ENCODE measurements around the gene ZC3H10. TPM values are rescaled to one million over a fixed set of nuclear protein-coding genes. Genes with fewer than 3 reads are reported as not detected.

Gene ZC3H10
- total and polyA plus RNA-seq, 2 of the 8 experiments (the other 6 are each of a cell fraction or from before 2014, with no cell fraction given), result 4.0 to 11.2 TPM

DNA sequence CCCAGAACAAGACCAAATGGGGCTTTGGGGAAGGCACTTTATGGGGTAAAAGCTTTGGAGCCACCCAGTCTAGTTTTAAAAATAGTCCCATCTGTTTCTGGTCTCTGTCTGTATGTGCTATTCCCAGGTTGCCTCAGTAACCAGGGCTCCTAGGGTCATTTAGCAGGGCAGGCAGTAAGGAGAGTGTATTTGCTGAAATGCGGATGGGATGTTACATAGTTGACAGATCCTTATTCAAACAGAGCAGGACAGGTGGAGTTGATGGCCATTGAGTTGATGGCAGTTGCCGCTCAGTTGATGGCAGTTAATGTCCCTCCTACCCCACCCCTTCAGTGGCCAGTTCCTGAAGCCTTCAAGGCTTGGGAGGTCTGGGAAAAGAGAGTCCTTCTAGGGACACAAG, 4.6 kb downstream of the ZC3H10 start:
- WGBS, 2 experiments (ENCODE audit: extremely low coverage in 1 of 2, insufficient coverage in 1 of 2, insufficient read length in 1 of 2, insufficient replicate concordance in 2 of 2, low coverage in 1 of 2, low lambda C conversion rate in 2 of 2, missing lambda C conversion rate in 1 of 2), result 92% methylated on average over 2 of the region's 2 CpGs; no CpG with 5 or more reads in 1 of the 2 experiments
- Histone ChIP-seq H3K9me3 (ENCODE audit: insufficient read depth in 2 of 2, low read depth in 1 of 2, low read length in 1 of 2) (no peaks in the 10 kb centered on the region), H2BK12ac (ENCODE audit: low read depth, low read length) (no peak overlapping the region), H3K79me1 (ENCODE audit: low read depth, low read length) (no peaks in the 10 kb centered on the region; the same call in 1 of the 2 replicates), H2BK120ac (replicated peaks; ENCODE audit: low read depth, low read length) (no peak overlapping the region), H3K27ac (ENCODE audit: low read depth, low read length) (no peak overlapping the region), H3K27me3 (replicated peaks in 1 of 4; ENCODE audit: control insufficient read depth in 3 of 4, extremely low read depth in 1 of 4, insufficient read depth in 3 of 4, low read length in 3 of 4) (no peaks in the 10 kb centered on the region), H3K9ac (replicated peaks in 1 of 4; ENCODE audit: extremely low read depth in 1 of 4, low read depth in 3 of 4, low read length in 3 of 4) (no peak overlapping the region), H2BK15ac (ENCODE audit: low read length) (no peak overlapping the region), H3K14ac (ENCODE audit: insufficient read length) (no peak overlapping the region), H3K23me2 (ENCODE audit: low read depth, low read length) (peaks cover 8% of the 10 kb centered on the region), H2BK5ac (ENCODE audit: low read depth, low read length) (no peak overlapping the region), H3K56ac (replicated peaks; ENCODE audit: insufficient read length, low read depth, low read length) (no peak overlapping the region), H3K4ac (replicated peaks; ENCODE audit: insufficient read length, low read depth, low read length) (no peak overlapping the region), H3K36me3 (ENCODE audit: control insufficient read depth in 2 of 4, insufficient read depth in 4 of 4, low read length in 3 of 4) (peaks cover 0 to 11% (median 4%) of the 10 kb centered on the region in 4 experiments; a peak in 6 of 8 replicates), H3K79me2 (ENCODE audit: control insufficient read depth in 1 of 2, insufficient read depth in 2 of 2, low read length in 2 of 2) (peaks cover 0 to 4% of the 10 kb centered on the region in 2 experiments; a peak in 1 of 4 replicates), H4K91ac (replicated peaks; ENCODE audit: insufficient read length, low read length) (no peak overlapping the region), H3K18ac (ENCODE audit: extremely low read depth, low read length) (no peak overlapping the region), H3K4me2 (ENCODE audit: insufficient read depth in 1 of 2, low read depth in 2 of 2, low read length in 2 of 2) (no peak overlapping the region), H2AFZ (ENCODE audit: low read length) (no peak overlapping the region), H3K4me3 (ENCODE audit: extremely low read depth in 1 of 4, insufficient read depth in 2 of 4, low read depth in 3 of 4, low read length in 4 of 4) (no peak overlapping the region), H3K23ac (ENCODE audit: insufficient read length) (no peak overlapping the region), H4K8ac (ENCODE audit: extremely low read depth, insufficient read depth, low read length) (no peak overlapping the region), H2AK5ac (ENCODE audit: low read depth, low read length) (no peak overlapping the region), H4K5ac (ENCODE audit: insufficient read length, low read depth, low read length) (no peak overlapping the region), H4K20me1 (replicated peaks in 1 of 2; ENCODE audit: control insufficient read depth in 1 of 2, insufficient read depth in 2 of 2, low read length in 2 of 2) (peaks cover 0 to 3% of the 10 kb centered on the region in 2 experiments), H3K4me1 (replicated peaks in 1 of 4; ENCODE audit: control insufficient read depth in 3 of 4, insufficient read depth in 4 of 4, low read length in 3 of 4) (peaks cover 0 to 16% (median 10%) of the 10 kb centered on the region in 4 experiments; a peak in 5 of 7 replicates), H2BK20ac (ENCODE audit: low read length) (no peak overlapping the region)
- FAIRE-seq (no peak), DNase-seq (ENCODE audit: low read depth in 1 of 2, low spot score in 2 of 2) (no peak)
- TF ChIP-seq KDM1A (IDR thresholded peaks at IDR 0.05; ENCODE audit: borderline replicate concordance, low read length), result no peak
- no peak for TF ChIP-seq KDM4A (IDR thresholded peaks at IDR 0.05; ENCODE audit: low read depth, low read length, severe bottlenecking)
- TF ChIP-seq ZNF274 (IDR thresholded peaks at IDR 0.05; ENCODE audit: borderline replicate concordance, extremely low read depth, low read length), result no peak
- TF ChIP-seq, protein P1, sequence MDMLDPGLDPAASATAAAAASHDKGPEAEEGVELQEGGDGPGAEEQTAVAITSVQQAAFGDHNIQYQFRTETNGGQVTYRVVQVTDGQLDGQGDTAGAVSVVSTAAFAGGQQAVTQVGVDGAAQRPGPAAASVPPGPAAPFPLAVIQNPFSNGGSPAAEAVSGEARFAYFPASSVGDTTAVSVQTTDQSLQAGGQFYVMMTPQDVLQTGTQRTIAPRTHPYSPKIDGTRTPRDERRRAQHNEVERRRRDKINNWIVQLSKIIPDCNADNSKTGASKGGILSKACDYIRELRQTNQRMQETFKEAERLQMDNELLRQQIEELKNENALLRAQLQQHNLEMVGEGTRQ (IDR thresholded peaks at IDR 0.05; ENCODE audit: low read length), result no peak
- TF ChIP-seq, protein P2, sequence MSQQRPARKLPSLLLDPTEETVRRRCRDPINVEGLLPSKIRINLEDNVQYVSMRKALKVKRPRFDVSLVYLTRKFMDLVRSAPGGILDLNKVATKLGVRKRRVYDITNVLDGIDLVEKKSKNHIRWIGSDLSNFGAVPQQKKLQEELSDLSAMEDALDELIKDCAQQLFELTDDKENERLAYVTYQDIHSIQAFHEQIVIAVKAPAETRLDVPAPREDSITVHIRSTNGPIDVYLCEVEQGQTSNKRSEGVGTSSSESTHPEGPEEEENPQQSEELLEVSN (IDR thresholded peaks at IDR 0.05), result no peak
- no peak for TF ChIP-seq KDM5A (IDR thresholded peaks at IDR 0.05; ENCODE audit: low read length)
- no peak for TF ChIP-seq POLR2AphosphoS5 (IDR thresholded peaks at IDR 0.05; ENCODE audit: low read depth, low read length)
- POLR2A ChIA-PET (ENCODE audit: partially characterized antibody), result interaction anchor here (0.6 to 2.2 kb wide), 6 partner anchors 11 to 465 kb away, joined by 3 to 4 read pairs (median 4); no protein-coding TSS in a partner anchor
- CTCF ChIA-PET (ENCODE audit: partially characterized antibody), result interaction anchor here (0.6 to 1.8 kb wide), 6 partner anchors 14 to 255 kb away, joined by 3 to 7 read pairs (median 4); partner anchors contain the start of genes RNF41 and SMARCC2

All from H1 (cell line).